ENCODE measurements around the gene IL12B.
"Not testable (repeated sequence)": the region's sequence is repeated elsewhere in the genome, so short reads cannot be mapped to it uniquely, and the experiment has no call there.

Gene IL12B

DNA sequence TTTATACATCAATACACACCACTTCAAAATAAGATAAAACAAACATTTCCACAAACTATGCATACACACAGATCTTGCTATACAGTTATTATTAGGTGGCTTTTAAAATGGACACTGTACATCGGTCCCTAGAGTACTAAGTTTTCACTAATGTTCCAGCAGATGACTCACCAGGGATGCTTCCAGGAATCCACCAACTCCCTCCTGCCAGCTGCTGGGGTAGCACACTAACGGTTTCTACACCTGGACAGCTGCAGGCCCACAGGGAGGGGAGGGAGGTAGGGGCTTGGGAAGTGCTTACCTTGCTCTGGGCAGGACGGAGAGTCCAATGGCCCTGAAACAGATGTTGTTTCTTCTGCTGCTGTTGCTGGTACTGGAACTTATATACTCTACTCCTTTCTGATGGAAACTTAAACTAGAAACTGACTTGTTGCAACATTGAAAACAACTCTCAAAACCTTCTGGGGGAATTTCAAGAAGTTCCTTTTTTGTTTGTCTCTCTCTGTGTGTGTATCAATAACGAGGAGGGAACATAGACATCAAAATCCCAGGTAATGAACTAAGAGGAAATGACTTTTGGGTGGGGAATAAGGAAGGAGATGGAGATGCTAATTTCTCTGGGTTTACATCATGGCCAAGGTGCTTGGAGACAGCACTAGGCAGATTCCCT lies at the start of gene IL12B:
Gene IL12B (minus strand): TSS at position 357 of the 670 bp plus-strand sequence. CDS start 3,705 bp downstream, outside the sequence.
- in situ Hi-C loops (cut with MboI; ENCODE audit: low sequenced_read_pairs), result no loop called here

DNA sequence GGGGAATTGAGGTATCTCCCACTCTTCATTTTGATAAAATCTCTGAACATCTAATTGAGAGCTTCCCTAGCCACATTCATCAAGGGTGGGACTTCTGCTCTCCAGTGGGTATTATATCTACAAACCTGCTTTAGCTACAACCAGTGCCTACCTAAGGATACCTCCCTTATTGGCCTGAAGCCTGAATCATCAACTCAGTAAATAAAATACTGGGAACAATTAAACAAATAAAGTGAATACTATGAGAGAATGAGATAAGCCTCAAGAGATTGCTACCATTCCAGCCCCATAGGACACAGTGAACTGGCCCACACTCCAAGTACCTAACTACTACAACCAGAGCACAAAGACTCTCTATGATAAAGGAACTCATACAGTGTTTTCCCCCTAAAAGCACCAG lies 47.4 kb upstream of the IL12B start:
- in situ Hi-C loops (cut with MboI; ENCODE audit: low sequenced_read_pairs), result no loop called here

DNA sequence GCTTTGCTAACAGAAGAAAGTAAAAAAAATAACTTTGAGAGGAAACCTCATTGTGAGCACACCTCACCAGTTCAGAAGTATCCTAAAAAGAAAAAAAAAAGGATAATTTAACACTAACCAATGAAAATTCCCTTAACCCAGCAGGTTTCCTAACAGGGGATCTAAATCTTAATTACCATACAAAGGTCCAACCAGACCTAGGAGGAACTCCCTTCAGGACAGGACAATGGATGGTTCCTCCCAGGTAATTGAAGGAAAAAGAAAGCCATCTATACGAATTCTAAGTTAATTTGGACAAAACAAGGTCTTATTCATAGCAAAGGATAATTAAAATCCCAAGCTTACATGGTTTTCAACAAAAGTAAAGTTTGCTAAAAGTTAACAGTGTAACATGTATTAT lies 37.6 kb upstream of the IL12B start:
- in situ Hi-C loops (cut with MboI; ENCODE audit: low sequenced_read_pairs), result not testable (repeated sequence)

DNA sequence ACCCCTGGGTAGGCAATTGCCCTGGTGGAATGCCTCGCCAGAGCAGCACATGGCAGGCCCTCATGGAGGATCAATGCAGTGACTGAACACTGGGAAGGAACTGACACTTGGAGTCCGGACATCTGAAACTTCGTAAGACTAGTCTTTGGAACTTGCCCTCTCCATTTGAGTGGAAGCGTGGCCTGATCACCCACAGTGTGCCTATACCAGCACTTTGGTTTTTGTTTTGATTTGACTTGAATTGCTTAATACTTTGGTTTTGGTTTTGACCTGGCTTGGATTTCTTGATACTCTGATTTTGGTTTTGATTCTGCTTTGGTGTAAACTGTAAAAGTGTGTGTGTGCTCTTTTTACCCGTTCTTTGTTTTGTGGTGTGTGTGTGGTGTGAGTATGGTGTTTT lies 36.5 kb upstream of the IL12B start:
- in situ Hi-C loops (cut with MboI; ENCODE audit: low sequenced_read_pairs), result not testable (repeated sequence)

DNA sequence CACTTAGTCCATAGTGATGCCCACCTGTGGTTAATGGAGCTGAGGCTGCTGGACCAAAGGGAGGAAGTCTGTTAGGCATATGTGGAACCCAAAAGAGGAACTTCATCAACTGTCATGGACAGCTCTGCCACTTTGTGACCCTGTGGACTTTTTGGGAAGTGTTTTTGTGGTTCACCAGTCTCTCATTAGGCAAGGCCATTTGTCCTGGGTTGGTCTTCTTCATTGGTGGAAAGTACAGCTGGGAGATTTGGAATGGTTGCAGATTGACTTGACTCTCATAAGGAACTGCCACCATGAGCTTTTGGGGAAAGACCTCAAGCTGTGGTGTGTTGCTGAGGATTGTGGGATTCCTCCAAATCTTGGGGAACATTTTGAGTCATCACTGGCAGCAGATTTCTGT lies 31.9 kb upstream of the IL12B start:
- in situ Hi-C loops (cut with MboI; ENCODE audit: low sequenced_read_pairs), result no loop called here

DNA sequence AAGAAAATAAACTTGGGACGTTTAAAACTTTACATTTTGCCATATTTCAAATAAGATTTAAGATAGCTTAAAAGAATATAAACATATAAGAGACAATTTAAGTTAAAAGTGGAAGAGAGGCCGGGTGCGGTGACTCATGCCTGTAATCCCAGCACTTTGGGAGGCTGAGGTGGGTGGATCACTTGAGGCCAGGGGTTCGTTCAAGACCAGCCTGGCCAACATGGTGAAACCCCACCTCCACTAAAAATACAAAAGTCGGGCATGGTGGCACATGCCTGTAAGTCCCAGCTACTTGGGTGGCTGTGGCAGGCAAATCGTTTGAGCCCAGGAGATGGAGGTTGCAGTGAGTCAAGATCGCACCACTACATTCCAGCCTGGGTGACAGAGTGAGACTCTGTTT lies 29.6 kb upstream of the IL12B start:
- in situ Hi-C loops (cut with MboI; ENCODE audit: low sequenced_read_pairs), result not testable (repeated sequence)

DNA sequence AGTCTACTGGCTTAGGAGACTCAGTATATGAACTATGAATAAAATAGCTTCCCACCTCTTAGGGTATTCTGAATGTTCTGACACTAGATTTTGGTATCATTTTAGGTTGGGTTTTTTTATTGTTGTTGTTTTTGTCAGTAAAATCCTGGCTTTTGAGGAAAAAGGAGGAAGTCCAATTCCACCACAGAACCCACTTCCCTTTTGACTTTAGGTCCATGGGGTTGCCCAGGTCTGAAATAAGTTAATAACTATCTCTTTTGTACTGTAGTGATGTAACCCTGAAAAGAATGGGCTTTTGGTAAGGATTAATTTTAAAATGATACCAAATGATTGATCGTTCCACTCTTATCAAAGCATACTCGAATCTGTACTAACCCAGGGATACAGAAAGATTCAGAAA lies 29.1 kb upstream of the IL12B start:
- in situ Hi-C loops (cut with MboI; ENCODE audit: low sequenced_read_pairs), result no loop called here

DNA sequence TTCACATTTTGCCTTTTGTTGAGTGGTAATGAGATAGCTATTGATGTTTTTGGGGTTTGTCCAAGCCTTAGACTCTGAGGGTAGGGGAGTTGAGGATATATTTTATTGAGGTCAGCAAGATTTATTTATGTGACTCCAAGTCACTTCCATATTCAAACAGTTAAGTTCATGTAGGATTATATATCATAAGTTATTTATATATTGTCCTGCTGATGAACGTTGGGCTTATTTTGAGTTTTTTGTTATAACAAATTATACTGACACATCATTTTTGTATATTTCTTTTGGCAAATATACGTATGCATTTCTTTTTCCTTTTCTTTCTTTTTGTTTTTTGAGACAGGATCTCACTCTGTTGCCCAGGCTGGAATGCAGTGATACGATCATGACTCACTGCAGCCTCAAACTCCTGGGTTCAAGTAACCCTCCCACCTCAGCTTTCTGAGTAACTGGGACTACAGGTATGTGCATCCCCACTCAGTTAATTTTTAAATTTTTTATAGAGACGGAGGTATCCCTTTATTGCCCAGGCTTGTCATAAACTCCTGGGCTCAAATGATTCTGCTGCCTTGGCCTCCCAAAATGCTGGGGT lies 23.5 kb upstream of the IL12B start:
- in situ Hi-C loops (cut with MboI; ENCODE audit: low sequenced_read_pairs), result no loop called here

DNA sequence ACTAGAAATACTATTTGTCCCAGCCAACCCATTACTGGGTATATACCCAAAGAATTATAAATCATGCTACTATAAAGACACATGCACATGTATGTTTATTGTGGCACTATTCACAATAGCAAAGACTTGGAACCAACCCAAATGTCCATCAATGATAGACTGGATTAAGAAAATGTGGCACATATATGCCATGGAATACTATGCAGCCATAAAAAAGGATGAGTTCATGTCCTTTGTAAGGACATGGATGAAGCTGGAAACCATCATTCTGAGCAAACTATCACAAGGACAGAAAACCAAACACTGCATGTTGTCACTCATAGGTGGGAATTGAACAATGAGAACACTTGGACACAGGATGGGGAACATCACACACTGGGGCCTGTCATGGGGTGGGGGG lies 20.4 kb upstream of the IL12B start:
- in situ Hi-C loops (cut with MboI; ENCODE audit: low sequenced_read_pairs), result not testable (repeated sequence)

DNA sequence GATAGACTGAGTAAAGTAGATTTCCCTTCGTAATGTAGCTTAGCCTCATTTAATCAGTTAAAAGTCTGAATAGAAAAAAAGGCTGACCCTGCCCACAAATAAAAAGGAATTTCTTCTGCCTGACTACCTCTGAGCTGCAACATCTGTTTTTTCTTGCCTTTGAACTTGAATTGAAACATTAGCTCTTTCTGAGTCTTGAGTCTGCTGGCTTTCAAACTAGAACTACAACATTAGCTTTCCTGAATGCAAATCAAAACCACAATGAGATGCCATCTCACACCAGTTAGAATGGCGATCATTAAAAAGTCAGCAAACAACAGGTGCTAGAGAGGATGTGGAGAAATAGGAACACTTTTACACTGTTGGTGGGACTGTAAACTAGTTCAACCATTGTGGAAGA lies 19.9 kb upstream of the IL12B start:
- in situ Hi-C loops (cut with MboI; ENCODE audit: low sequenced_read_pairs), result not testable (repeated sequence)

DNA sequence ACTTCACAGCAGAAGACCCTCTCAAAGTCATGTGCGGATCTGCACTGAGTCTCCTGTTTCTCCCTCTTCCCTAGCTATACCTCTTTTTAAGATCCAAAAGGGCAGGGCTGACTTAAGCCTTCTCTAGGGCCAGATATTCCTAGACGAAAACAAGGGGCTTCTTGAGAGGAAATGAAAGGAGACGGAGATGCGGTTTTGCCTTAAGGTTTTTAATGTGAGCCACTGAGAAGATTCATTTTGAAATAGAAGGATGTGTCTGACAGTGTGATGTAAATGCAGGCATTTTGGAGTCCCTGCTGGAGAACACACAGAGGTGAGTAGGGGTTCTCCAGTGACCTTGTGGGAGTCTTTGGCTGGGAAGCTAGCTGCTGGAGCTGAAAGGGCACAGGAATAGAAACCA lies 15.6 kb upstream of the IL12B start:
- in situ Hi-C loops (cut with MboI; ENCODE audit: low sequenced_read_pairs), result no loop called here

DNA sequence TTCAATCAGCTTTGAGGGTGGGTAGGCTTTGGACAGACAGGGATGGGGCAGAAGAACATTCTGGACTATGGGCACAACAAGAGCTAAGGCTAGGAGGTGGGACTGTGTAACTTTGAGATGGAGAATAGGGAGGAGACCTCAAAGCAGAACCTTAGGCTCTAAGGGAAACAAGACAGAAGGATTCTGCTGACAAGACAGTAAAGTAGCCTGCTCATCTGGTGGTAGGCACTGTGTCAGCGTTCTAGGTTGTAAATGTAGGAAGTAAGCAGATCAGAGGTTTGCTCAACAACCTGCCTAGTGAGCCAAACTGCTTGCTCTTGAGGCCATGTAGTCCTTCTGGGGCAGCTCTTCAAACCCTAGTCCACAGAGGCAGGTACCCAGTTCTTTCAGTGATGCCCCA lies 15.0 kb upstream of the IL12B start:
- in situ Hi-C loops (cut with MboI; ENCODE audit: low sequenced_read_pairs), result no loop called here

DNA sequence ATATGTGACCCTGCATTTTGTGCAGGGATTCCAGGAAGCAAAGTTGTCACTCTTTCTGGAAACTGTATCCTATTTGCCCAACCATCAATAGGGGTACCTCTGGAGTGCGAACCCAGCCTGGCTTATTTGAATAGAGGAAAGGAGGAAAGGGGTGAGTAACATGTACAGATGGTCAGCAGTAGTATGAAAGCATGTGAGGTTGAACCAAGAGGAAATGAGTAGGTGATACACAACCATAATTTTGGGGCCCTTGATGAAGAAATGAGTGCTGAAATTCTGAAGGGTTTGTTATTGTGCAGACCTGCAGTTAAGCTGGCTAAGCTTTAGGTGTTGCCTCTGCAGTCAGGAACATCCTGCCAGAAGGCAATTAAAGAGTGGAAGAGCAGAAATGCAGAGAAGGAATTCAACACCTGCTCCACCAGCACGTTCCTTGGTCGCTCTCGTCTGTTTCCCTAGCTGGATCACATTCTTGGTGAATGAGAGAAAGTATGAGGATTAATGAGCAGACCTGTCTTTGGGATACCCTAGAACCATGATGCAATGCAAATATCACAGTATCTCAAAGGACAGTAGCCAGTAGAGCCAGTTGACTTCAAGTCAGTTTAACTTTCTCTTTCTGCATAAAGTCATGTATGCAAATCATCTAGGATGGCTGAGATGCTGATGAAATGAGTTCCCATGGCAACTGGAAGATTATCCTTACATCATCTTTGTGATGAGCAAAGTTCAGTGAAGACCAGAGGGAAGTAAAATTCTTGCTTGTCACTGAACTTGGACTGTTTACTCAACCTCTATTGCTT lies 13.2 kb upstream of the IL12B start:
- in situ Hi-C loops (cut with MboI; ENCODE audit: low sequenced_read_pairs), result no loop called here

DNA sequence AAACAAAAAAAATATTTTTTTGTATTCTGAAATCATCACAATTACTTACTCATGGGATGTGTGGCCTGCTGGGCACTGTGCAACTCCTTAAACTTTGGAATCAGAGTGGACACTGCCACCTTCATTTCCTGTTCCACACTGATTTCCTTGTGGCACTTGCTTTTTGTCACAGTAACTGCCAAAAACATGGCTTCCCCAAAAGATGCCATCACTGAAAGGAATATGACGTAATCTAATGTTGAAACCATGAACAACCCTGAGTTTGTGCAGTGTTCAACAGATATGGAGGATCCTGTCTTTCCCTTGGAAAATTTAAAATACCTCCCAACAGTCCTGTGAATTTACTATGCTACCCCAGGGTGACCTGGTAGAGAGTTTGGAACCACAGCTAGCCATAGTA lies 12.6 kb upstream of the IL12B start:
- in situ Hi-C loops (cut with MboI; ENCODE audit: low sequenced_read_pairs), result no loop called here

DNA sequence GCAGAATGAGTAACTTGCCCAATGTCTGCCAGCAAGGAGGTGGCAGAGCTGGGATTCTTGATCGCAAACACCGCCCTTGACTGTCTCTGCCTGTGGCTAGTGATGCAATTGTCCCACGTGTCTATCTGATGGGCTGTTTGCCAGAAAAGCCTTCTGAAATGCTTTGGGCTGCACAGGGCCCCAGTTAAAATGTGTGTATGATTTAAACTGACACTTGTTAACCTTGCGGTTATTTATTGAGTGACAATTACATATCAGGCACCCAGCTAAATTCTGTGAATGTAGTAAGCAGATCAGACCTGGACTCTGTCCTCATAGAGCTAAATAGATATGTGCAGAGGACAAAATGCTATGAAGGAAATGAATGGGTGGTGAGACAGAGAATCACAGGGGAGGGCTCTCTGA lies 11.6 kb upstream of the IL12B start:
- in situ Hi-C loops (cut with MboI; ENCODE audit: low sequenced_read_pairs), result no loop called here

DNA sequence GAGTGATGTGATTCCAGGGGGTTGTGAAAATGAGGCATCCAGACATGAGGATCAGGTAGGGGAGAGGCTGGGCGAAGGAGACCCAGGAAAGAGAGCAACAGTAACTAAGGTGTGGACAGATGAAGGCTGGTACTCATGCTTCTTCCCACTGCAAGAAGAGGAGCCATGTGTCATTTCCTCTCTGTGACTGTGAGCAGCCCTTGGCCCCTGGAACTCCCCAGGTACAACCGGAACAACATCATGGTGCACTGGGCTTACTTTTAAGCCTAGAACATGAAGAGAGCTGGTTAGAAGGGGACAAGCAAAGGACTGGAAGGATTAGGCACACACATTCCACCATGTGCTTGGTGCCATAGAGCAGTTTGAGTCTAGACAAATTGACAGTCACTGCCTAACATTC lies 10.9 kb upstream of the IL12B start:
- in situ Hi-C loops (cut with MboI; ENCODE audit: low sequenced_read_pairs), result no loop called here

DNA sequence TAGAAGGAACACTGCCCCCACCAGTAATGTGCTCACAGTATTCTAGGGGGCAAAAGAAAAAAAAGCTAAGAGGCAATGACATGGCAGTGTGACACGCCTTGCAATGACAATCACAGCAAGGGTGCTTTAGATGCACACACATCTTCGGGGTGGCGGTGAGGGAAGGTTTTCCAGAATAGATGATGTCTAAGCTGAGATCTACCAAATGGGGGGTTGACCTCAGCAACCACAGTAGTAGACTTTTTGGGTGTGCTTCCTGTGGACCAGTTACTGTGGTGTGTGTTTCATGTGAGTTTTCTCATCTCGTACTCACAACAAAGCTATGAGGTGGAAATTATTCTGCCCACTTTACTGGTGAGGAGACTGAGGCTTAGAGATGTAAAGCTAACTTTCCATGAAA lies 10.2 kb upstream of the IL12B start:
- in situ Hi-C loops (cut with MboI; ENCODE audit: low sequenced_read_pairs), result no loop called here

DNA sequence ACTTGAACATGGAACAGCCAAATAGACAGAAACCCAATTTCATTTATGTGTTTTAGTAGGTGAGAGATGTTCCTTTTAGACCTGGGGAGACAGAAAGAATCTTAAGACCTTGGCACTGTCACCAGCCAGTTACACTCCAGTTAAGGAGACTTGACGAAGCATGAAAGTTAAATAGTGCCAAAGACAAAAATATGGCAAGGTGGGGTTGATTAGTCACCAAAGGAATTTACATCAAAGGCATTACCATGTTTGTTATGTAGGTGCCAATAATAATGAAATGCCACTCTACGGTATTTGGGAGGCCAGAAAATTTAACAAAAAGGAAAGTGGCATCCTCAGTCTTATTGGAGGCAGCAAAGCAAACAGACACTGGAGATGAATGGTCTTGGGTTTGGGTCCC lies 9.2 kb upstream of the IL12B start:
- in situ Hi-C loops (cut with MboI; ENCODE audit: low sequenced_read_pairs), result no loop called here

DNA sequence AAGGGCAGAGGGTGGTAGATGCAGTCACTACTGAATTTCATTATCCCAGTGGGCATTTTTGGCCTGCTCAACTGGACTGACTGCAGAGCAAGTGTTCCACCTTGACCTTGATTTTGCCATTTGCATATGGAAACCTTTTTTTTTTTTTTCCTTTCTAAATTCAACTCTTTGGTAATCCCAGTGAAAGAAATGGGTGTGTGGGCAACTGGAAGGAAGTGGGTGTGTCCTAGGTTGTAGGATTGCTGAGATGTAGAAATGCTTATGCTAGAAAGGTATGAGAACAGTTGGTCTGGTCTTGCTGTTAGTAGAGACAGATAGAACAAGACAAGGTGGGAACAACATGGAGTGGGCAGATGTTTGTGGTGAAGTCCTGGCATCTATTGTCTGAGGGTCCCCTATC lies 7.8 kb upstream of the IL12B start:
- in situ Hi-C loops (cut with MboI; ENCODE audit: low sequenced_read_pairs), result no loop called here

DNA sequence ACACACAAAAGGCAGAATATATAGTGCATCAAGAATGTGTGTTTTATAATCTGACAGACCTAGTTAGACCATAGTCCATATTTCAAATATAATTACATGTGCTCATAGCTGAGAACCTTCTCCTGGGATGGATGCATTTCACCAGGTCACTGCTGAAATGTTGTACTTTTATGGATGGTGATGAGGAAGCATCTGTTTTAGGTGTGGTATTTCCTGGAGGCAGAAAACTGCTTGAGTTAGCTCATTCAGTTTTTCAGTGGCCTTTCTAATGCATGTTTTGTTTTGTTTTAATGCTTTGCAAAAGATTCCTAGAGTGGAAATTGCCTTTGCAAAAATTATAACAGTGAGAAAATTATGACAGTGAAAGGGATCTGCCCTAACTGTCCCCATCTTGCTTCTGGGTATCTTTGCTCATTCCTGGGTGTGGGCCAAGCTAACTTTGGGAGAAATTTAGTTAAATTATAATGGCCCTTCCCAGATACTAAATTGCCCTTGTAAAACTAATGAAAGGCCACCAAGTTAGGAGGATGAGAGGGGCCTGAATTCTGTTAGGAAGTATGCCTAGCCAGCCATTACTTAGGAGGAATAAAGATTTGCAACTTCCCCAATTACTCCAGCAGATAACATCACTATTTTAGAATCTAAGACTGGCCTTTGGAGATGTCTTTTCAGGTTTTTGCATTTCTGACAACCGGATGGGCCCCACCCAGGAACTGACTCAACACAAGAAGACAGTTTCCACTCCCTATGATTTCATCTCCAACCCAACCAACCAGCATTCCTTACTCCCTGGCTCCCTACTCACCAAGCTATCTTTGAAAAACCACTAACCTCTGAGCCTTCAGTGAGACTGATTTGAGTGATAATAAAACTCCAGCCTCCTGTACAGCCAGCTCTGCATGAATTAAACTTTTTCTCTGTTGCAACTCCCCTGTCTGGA lies 7.0 kb upstream of the IL12B start:
- in situ Hi-C loops (cut with MboI; ENCODE audit: low sequenced_read_pairs), result no loop called here

DNA sequence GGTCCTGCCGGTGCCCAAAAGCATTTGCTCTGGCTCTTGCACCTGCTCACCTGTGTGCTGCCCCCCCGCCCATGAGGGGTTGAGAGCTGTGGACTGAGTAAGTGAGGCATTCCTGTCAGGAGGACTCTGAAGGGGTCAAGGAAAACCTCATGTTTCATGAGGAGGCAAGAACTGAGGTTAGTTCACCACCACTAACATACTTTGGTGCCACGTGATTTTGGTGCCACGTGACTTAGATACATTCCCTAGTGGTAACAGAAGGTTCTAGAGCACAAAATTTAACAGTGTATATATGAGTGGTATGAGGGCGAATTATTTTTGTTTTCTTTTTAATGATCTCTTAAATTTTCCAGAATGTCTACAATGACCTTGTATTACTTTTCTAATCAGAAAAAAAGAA lies 6.3 kb upstream of the IL12B start:
- in situ Hi-C loops (cut with MboI; ENCODE audit: low sequenced_read_pairs), result no loop called here

Measured in HL-60/S4 (cell line).